IMR-90 (cell line): ENCODE results near the gene GRAMD2A. TPM values are rescaled to one million over a fixed set of nuclear protein-coding genes. Genes with fewer than 3 reads are reported as not detected.

ENCODE experiments used
- ATAC-seq: fragments of 200-7000 bp; cut with Tn5 transposase; 2 replicates; pipeline ENCODE4 v1.9.1; 2020; ENCODE audit warnings: low read depth, mild to moderate bottlenecking, moderate library complexity
- BruUV-seq: library from RNA; stranded (reverse); fragments of 400-500 nt; replicated peaks from 2 replicates; lab custom pipeline; 2021; lab: Mats Ljungman, UMichigan
- CTCF ChIA-PET: fragments of 300-600 bp; formaldehyde crosslinking; extraction: SDS; loops from one replicate; lab custom pipeline; 2021; ENCODE audit warnings: antibody characterized with exemption; lab: Yijun Ruan, JAX
- POLR2A ChIA-PET: fragments of 300-600 bp; sonication (Branson Sonifier 250); formaldehyde crosslinking; loops from one replicate; lab custom pipeline; 2022; ENCODE audit warnings: antibody characterized with exemption; ENCODE audit not compliant: unreplicated experiment; lab: Charles Lee
- DNase-seq: peaks from one replicate; pipeline ENCODE4 v3.0.0; 2013
- H2AFZ ChIP-seq: replicated peaks from 2 replicates; pipeline ENCODE3; 2013; ENCODE audit warnings: low read length, mild to moderate bottlenecking; ENCODE audit not compliant: poor library complexity
- H2AK5ac ChIP-seq: 2 replicates; pipeline ENCODE4 v1.6.1; 2013; ENCODE audit warnings: low read depth, low read length, inconsistent platforms
- H2AK9ac ChIP-seq: replicated peaks from 2 replicates; pipeline ENCODE3; 2013; ENCODE audit warnings: mild to moderate bottlenecking, low read depth, low read length, moderate library complexity; ENCODE audit not compliant: poor library complexity
- H2BK120ac ChIP-seq: 2 replicates; pipeline ENCODE4 v1.6.1; 2013; ENCODE audit warnings: low read depth, low read length, inconsistent platforms
- H2BK15ac ChIP-seq: 3 replicates; pipeline ENCODE4 v1.6.1; 2013; ENCODE audit warnings: low read depth, low read length, inconsistent platforms
- H2BK20ac ChIP-seq: 2 replicates; pipeline ENCODE4 v1.6.1; 2013; ENCODE audit warnings: low read depth, mild to moderate bottlenecking, inconsistent platforms, low read length, moderate library complexity
- H2BK5ac ChIP-seq: 2 replicates; pipeline ENCODE4 v1.6.1; 2013; ENCODE audit warnings: mild to moderate bottlenecking, low read depth, low read length, inconsistent platforms; ENCODE audit not compliant: poor library complexity, severe bottlenecking
- H3K14ac ChIP-seq: replicated peaks from 2 replicates; pipeline ENCODE4 v1.6.1; 2013; ENCODE audit warnings: low read depth, low read length, inconsistent platforms
- H3K18ac ChIP-seq: 2 replicates; pipeline ENCODE4 v1.6.1; 2013; ENCODE audit warnings: low read depth, low read length, control low read depth
- H3K23ac ChIP-seq: 2 replicates; pipeline ENCODE4 v1.6.1; 2013; ENCODE audit warnings: low read depth, low read length, inconsistent platforms
- H3K27ac ChIP-seq: 2 replicates; pipeline ENCODE4 v1.5.1; 2013; ENCODE audit warnings: mild to moderate bottlenecking, control low read depth, low read length; ENCODE audit not compliant: insufficient read depth
- H3K27me3 ChIP-seq: 2 replicates; pipeline ENCODE4 v1.6.1; 2013; ENCODE audit warnings: low read length; ENCODE audit not compliant: control insufficient read depth, insufficient read depth
- H3K36me3 ChIP-seq: 2 replicates; pipeline ENCODE4 v1.6.1; 2013; ENCODE audit warnings: low read length, mixed read lengths; ENCODE audit not compliant: control insufficient read depth, insufficient read depth
- H3K4ac ChIP-seq: 2 replicates; pipeline ENCODE4 v1.6.1; 2013; ENCODE audit warnings: low read depth, low read length, inconsistent platforms
- H3K4me1 ChIP-seq: 2 replicates; pipeline ENCODE4 v1.6.1; 2013; ENCODE audit warnings: low read length, mixed read lengths; ENCODE audit not compliant: control insufficient read depth, insufficient read depth
- H3K4me2 ChIP-seq: 2 replicates; pipeline ENCODE4 v1.6.1; 2013; ENCODE audit warnings: low read depth, mild to moderate bottlenecking, control low read depth, low read length, moderate library complexity
- H3K4me3 ChIP-seq: 2 replicates; pipeline ENCODE4 v1.5.1; 2013; ENCODE audit warnings: low read depth, mild to moderate bottlenecking, control low read depth, low read length, moderate library complexity; ENCODE audit not compliant: insufficient read depth
- H3K56ac ChIP-seq: 2 replicates; pipeline ENCODE4 v1.6.1; 2013; ENCODE audit warnings: low read length, inconsistent platforms; ENCODE audit not compliant: insufficient read depth; ENCODE audit errors: extremely low read depth
- H3K79me1 ChIP-seq, 2 experiments: 2 replicates each; pipeline ENCODE4 v1.6.1; 2013; ENCODE audit warnings: low read length in 2 of 2, inconsistent platforms in 1 of 2, low read depth in 1 of 2
- H3K9ac ChIP-seq: 2 replicates; pipeline ENCODE4 v1.6.1; 2013; ENCODE audit warnings: low read depth, low read length, control low read depth
- H3K9me1 ChIP-seq: 2 replicates; pipeline ENCODE4 v1.6.1; 2013; ENCODE audit warnings: low read length, inconsistent platforms; ENCODE audit not compliant: insufficient read depth
- H3K9me3 ChIP-seq: 2 replicates; pipeline ENCODE4 v1.6.1; 2013; ENCODE audit warnings: low read length; ENCODE audit not compliant: control insufficient read depth, insufficient read depth
- H4K20me1 ChIP-seq: 2 replicates; pipeline ENCODE4 v1.6.1; 2013; ENCODE audit warnings: low read length, inconsistent platforms; ENCODE audit not compliant: insufficient read depth
- H4K5ac ChIP-seq: 2 replicates; pipeline ENCODE4 v1.6.1; 2013; ENCODE audit warnings: mild to moderate bottlenecking, low read depth, low read length, control low read depth
- H4K8ac ChIP-seq, 2 experiments: 2 replicates each; pipeline ENCODE4 v1.6.1; 2013; ENCODE audit warnings: low read depth in 2 of 2, low read length in 2 of 2, control low read depth in 1 of 2, inconsistent platforms in 1 of 2
- H4K91ac ChIP-seq: 2 replicates; pipeline ENCODE4 v1.6.1; 2013; ENCODE audit warnings: low read depth, low read length, inconsistent platforms; ENCODE audit not compliant: insufficient read depth
- BHLHE40 ChIP-seq: fragments of 150-350 bp; IDR thresholded peaks from 2 replicates; pipeline ENCODE4 v1.6.1; 2016; ENCODE audit warnings: mild to moderate bottlenecking, low read depth, low read length
- CEBPB ChIP-seq: IDR thresholded peaks from 2 replicates; pipeline ENCODE4 v1.6.1; 2012; ENCODE audit warnings: low read depth, low read length, improper control_type of control experiment
- FOS ChIP-seq: fragments of 150-350 bp; IDR thresholded peaks from 2 replicates; pipeline ENCODE4 v1.6.1; 2016; ENCODE audit warnings: low read depth, low read length
- MAZ ChIP-seq: IDR thresholded peaks from 2 replicates; pipeline ENCODE4 v1.6.1; 2012; ENCODE audit warnings: low read depth, mild to moderate bottlenecking, low read length, improper control_type of control experiment, moderate library complexity, borderline replicate concordance
- POLR2A ChIP-seq: IDR thresholded peaks from 2 replicates; pipeline ENCODE4 v1.6.1; 2012; ENCODE audit warnings: mild to moderate bottlenecking, low read depth, low read length
- RAD21 ChIP-seq: IDR thresholded peaks from 2 replicates; pipeline ENCODE4 v1.6.1; 2012; ENCODE audit warnings: low read length, improper control_type of control experiment
- RCOR1 ChIP-seq: IDR thresholded peaks from 2 replicates; pipeline ENCODE4 v1.6.1; 2012; ENCODE audit warnings: mild to moderate bottlenecking, low read length, improper control_type of control experiment; ENCODE audit not compliant: insufficient replicate concordance
- SMC3 ChIP-seq: fragments of 150-350 bp; IDR thresholded peaks from 2 replicates; pipeline ENCODE4 v1.6.1; 2016; ENCODE audit warnings: low read depth, mild to moderate bottlenecking, antibody characterized with exemption, low read length, moderate library complexity
- WGBS, 2 experiments: methylation state at CpG; one replicate each; pipeline versions ENCODE4 v1.1.5 to v1.1.7; 2013; ENCODE audit warnings: missing lambda C conversion rate in 2 of 2; ENCODE audit not compliant: insufficient read length in 1 of 2; ENCODE audit errors: extremely low coverage in 2 of 2; 5-methylcytosine and 5-hydroxymethylcytosine counted together
- dilution Hi-C: fragments of 300-500 bp; cut with HindIII; formaldehyde crosslinking; loops from one replicate; pipeline ENCODE4 v1.14.3; 2018; ENCODE audit warnings: low sequenced_read_pairs; ENCODE audit not compliant: unreplicated experiment
- in situ Hi-C: fragments of 300-500 bp; cut with MboI; formaldehyde crosslinking; loops from 3 replicates; pipeline ENCODE4 v1.14.3; 2019; ENCODE audit warnings: low sequenced_read_pairs, inconsistent platforms, mixed read lengths
- intact Hi-C: fragments of 100-400 bp; cut with micrococcal nuclease; formaldehyde crosslinking; loops from 2 replicates; pipeline ENCODE4 v1.10.0; 2022
- polyA plus RNA-seq, 3 experiments: library from polyadenylated mRNA; depleted of rRNA; stranded (reverse); fragments of >200 nt; gene quantifications; 2 replicates each; pipeline ENCODE4 v1.2.3, GENCODE V29; 2012; ENCODE audit warnings: low replicate concordance in 1 of 3
- total RNA-seq: library from RNA; depleted of rRNA; stranded (reverse); fragments of >200 nt; gene quantifications from 2 replicates; pipeline ENCODE4 v1.2.3, GENCODE V29; 2012
- TF ChIP-seq, protein P1 (sequence below): fragments of 150-350 bp; IDR thresholded peaks from 2 replicates; pipeline ENCODE4 v1.6.1; 2017; ENCODE audit warnings: mild to moderate bottlenecking, antibody characterized with exemption, low read length, low read depth
- TF ChIP-seq, protein P2 (sequence below): conservative IDR thresholded peaks from 2 replicates; pipeline ENCODE4 v1.5.1; 2012; ENCODE audit warnings: mild to moderate bottlenecking, low read depth, low read length, improper control_type of control experiment
- TF ChIP-seq, protein P3 (sequence below): fragments of 150-350 bp; IDR thresholded peaks from 2 replicates; pipeline ENCODE4 v1.6.1; 2016; ENCODE audit warnings: low read depth, mild to moderate bottlenecking, low read length, moderate library complexity, borderline replicate concordance

GRAMD2A gene
- total and polyA plus RNA-seq, 2 of the 4 experiments (the other 2 are of a cell fraction), result 0.14 to 0.18 TPM

DNA sequence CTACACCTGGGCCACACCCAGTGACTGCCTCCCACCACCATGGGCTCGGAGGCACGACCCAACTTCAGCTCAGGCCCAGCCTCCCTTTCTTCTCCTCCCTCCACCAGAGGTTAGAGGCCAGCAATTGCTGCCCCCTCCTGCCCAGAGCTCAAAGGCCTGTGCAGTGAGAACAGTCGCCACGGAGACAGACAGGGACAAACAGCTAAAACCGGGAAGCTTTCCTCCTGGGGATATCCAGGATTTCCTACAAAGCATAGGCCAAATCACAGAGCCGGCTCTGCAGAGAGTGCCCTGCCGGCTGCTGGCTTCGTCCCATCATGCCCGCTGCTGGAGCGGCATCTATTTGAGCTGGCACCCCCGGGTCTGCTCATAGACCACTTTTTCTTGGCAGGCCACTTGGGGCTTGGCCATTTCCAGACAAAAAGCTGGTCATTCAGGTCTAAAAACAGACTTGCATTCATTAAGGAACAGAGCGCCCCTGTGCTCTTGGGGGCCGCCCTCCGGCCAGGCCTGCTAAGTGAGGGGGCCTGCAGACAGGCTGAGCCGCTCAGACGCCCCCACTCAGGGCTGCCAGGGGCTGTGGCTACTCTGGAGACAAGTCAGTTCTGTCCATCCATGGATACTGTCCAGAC, 17.5 kb downstream of the GRAMD2A start:
- ATAC-seq, result no peak
- Histone ChIP-seq H2BK20ac (no peak overlapping the region), H4K5ac (no peak overlapping the region), H4K91ac (no peak overlapping the region), H3K56ac (no peak overlapping the region), H2BK120ac (no peak overlapping the region), H2AK9ac (no peak overlapping the region), H3K4me2 (no peak overlapping the region), H3K9me3 (no peaks in the 10 kb centered on the region), H3K14ac (no peak overlapping the region), H2AFZ (no peak overlapping the region), H3K4me1 (peaks cover 3% of the 10 kb centered on the region; the same call in 1 of the 2 replicates), H3K79me1 (no peaks in the 10 kb centered on the region), H3K4me3 (no peak overlapping the region), H4K20me1 (no peaks in the 10 kb centered on the region; the same call in 1 of the 2 replicates), H4K8ac (no peak overlapping the region), H3K23ac (no peak overlapping the region), H2AK5ac (no peak overlapping the region), H2BK15ac (no peak overlapping the region), H3K36me3 (no peaks in the 10 kb centered on the region), H3K27me3 (peaks cover 41% of the 10 kb centered on the region), H3K4ac (no peak overlapping the region), H3K27ac (no peak overlapping the region), H3K9me1 (no peaks in the 10 kb centered on the region), H3K9ac (no peak overlapping the region), H2BK5ac (no peak overlapping the region), H3K18ac (no peak overlapping the region)
- dilution Hi-C loops (no loop called here), intact Hi-C loops (no loop called here), in situ Hi-C loops (no loop called here)
- 86% methylated on average over 6 of the region's 16 CpGs; no CpG with 5 or more reads in 1 of the 2 experiments for WGBS, 2 experiments
- DNase-seq, result no peak
- POLR2A ChIA-PET, result no interaction called here
- no TSS peak for BruUV-seq
- CTCF ChIA-PET, result no interaction called here
- no peak for TF ChIP-seq CEBPB
- TF ChIP-seq SMC3, result no peak
- no peak for TF ChIP-seq FOS
- no peak for TF ChIP-seq RAD21
- TF ChIP-seq RCOR1, result no peak
- TF ChIP-seq, protein P1, sequence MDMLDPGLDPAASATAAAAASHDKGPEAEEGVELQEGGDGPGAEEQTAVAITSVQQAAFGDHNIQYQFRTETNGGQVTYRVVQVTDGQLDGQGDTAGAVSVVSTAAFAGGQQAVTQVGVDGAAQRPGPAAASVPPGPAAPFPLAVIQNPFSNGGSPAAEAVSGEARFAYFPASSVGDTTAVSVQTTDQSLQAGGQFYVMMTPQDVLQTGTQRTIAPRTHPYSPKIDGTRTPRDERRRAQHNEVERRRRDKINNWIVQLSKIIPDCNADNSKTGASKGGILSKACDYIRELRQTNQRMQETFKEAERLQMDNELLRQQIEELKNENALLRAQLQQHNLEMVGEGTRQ, result no peak
- no peak for TF ChIP-seq MAZ
- TF ChIP-seq POLR2A, result no peak
- TF ChIP-seq, protein P2, sequence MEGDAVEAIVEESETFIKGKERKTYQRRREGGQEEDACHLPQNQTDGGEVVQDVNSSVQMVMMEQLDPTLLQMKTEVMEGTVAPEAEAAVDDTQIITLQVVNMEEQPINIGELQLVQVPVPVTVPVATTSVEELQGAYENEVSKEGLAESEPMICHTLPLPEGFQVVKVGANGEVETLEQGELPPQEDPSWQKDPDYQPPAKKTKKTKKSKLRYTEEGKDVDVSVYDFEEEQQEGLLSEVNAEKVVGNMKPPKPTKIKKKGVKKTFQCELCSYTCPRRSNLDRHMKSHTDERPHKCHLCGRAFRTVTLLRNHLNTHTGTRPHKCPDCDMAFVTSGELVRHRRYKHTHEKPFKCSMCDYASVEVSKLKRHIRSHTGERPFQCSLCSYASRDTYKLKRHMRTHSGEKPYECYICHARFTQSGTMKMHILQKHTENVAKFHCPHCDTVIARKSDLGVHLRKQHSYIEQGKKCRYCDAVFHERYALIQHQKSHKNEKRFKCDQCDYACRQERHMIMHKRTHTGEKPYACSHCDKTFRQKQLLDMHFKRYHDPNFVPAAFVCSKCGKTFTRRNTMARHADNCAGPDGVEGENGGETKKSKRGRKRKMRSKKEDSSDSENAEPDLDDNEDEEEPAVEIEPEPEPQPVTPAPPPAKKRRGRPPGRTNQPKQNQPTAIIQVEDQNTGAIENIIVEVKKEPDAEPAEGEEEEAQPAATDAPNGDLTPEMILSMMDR, result no peak
- no peak for TF ChIP-seq BHLHE40
- TF ChIP-seq, protein P3, sequence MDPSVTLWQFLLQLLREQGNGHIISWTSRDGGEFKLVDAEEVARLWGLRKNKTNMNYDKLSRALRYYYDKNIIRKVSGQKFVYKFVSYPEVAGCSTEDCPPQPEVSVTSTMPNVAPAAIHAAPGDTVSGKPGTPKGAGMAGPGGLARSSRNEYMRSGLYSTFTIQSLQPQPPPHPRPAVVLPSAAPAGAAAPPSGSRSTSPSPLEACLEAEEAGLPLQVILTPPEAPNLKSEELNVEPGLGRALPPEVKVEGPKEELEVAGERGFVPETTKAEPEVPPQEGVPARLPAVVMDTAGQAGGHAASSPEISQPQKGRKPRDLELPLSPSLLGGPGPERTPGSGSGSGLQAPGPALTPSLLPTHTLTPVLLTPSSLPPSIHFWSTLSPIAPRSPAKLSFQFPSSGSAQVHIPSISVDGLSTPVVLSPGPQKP, result no peak
